SJSA1 (cell line): ENCODE measurements around the gene C1QC. TPM values are rescaled to one million over a fixed set of nuclear protein-coding genes. Genes with fewer than 3 reads are reported as not detected.

Source experiments
- DNase-seq, 2 experiments: peaks; one replicate each; pipeline ENCODE4 v3.0.0-alpha.2; 2015 to 2020; ENCODE audit warnings: low spot score in 2 of 2, low read depth in 1 of 2
- H3K27ac ChIP-seq: fragments of 250-450 bp; sonication (Bioruptor Pico); 2 replicates; pipeline ENCODE4 v1.5.1; 2020; ENCODE audit warnings: mild to moderate bottlenecking, moderate library complexity
- H3K27me3 ChIP-seq: fragments of 250-450 bp; sonication (Bioruptor Pico); replicated peaks from 2 replicates; pipeline ENCODE4 v1.5.1; 2020; ENCODE audit warnings: mild to moderate bottlenecking, moderate library complexity
- H3K36me3 ChIP-seq: fragments of 250-450 bp; sonication (Bioruptor Pico); 2 replicates; pipeline ENCODE4 v1.5.1; 2020; ENCODE audit warnings: mild to moderate bottlenecking
- H3K4me1 ChIP-seq: fragments of 250-450 bp; sonication (Bioruptor Pico); replicated peaks from 2 replicates; pipeline ENCODE4 v1.6.1; 2021; ENCODE audit warnings: mild to moderate bottlenecking
- H3K4me3 ChIP-seq: fragments of 250-450 bp; sonication (Bioruptor Pico); 2 replicates; pipeline ENCODE4 v1.5.1; 2020; ENCODE audit warnings: mild to moderate bottlenecking
- H3K9me3 ChIP-seq: fragments of 250-450 bp; sonication (Bioruptor Pico); replicated peaks from 2 replicates; pipeline ENCODE4 v1.5.1; 2020; ENCODE audit warnings: mild to moderate bottlenecking
- total RNA-seq: library from RNA; depleted of rRNA; stranded (reverse); fragments of >200 nt; shearing (Covaris generic); gene quantifications from 2 replicates; pipeline ENCODE4 v1.2.3, GENCODE V29; 2014; rRNA removed

The C1QC gene
- total RNA-seq, result not detected in 2 replicates

DNA sequence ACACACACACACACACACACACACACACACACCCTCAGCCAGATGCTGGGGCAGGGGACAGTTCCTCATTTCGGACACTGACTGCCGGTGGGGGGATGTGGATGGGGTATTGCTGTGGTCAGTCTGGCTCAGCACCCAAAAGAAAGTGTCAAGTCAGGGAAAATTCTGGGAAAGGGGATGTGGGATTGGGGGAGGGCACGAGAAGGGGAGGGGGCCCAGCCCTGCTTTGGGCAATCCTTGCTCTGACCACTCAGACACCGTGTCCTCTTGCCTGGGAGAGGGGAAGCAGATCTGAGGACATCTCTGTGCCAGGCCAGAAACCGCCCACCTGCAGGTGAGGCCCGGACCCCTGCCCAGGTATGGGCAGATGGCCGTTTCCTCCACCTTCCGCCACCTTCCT is at the start of gene C1QC:
C1QC (plus strand) TSS at position 253 of the 400 bp plus-strand sequence. CDS start 391 bp downstream, outside the sequence.
- no peaks in the 10 kb centered on the region for H3K9me3 ChIP-seq
- H3K4me1 ChIP-seq, result no peaks in the 10 kb centered on the region
- no peaks in the 10 kb centered on the region for H3K36me3 ChIP-seq
- H3K27me3 ChIP-seq, result no peaks in the 10 kb centered on the region; the same call in 1 of the 2 replicates
- no peak for DNase-seq
- no peak within 1 kb of the TSS for H3K27ac ChIP-seq
- H3K4me3 ChIP-seq, result no peak within 1 kb of the TSS

DNA sequence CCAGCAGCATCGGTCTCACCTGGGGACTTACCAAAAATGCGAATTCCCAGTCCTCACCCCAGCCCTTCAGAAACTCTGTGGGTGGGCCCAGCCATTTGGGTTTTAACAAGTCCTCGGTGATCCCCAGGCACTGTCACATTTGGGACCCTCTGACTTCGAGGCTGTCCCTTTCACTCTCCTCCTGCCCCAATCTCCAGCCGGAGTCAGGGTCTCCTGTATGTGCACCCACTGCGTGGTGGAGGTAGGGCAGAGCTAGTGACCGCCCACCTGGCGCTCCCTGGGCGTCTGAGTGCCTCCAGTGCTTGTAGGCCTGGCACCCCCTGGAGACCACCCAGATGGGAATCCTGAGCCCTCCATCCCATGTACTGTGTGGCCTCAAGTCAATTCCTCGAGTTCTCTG is 49.0 kb upstream of the C1QC start:
- no peaks in the 10 kb centered on the region for H3K4me1 ChIP-seq
- H3K27ac ChIP-seq, result no peak overlapping the region
- peaks cover 76% of the 10 kb centered on the region for H3K27me3 ChIP-seq
- no peaks in the 10 kb centered on the region for H3K36me3 ChIP-seq
- no peaks in the 10 kb centered on the region for H3K9me3 ChIP-seq
- H3K4me3 ChIP-seq, result no peak overlapping the region
- no peak for DNase-seq

DNA sequence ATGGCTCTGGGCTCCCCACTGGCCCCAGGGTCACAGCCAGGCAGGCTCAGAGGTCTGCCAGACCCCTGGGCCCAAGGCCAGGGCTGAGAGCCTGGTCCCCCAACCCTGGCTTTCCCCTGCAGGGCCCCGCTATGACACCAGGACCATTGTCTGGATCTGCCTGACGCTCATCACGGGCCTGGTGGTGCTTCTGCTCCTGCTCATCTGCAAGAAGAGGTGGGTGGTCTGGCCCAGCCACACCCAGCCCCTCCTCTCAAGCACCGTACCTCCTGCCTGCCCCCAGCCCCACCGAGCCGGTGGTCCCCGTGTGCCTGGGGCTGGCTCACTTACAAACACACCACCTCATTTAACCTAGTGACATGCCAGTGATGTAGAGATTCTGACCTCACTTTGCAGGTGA is 48.3 kb upstream of the C1QC start:
- Histone ChIP-seq H3K9me3 (no peaks in the 10 kb centered on the region), H3K27ac (no peak overlapping the region), H3K4me1 (no peaks in the 10 kb centered on the region), H3K36me3 (no peaks in the 10 kb centered on the region), H3K4me3 (no peak overlapping the region), H3K27me3 (peaks cover 69% of the 10 kb centered on the region)
- DNase-seq, result no peak

DNA sequence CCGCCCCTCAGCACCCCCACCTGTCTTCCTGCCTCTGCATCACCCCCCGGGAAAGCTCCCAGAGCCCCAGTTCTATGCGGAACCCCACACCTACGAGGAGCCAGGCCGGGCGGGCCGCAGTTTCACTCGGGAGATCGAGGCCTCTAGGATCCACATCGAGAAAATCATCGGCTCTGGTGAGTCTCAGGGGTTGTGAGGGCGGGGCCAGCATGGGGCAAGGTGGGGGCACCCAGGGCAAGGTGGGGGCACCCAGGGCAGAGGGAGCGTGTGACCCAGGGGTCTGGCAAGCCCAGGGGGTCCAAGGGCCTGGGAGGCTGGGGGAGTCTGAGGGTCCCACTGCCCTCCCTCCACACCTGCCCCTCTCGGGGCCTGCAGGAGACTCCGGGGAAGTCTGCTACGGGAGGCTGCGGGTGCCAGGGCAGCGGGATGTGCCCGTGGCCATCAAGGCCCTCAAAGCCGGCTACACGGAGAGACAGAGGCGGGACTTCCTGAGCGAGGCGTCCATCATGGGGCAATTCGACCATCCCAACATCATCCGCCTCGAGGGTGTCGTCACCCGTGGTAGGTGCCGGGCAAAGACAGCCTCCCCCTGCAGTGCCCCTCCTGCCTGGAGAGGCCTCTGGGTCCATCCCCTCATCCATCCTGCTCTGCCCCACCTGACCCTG is 46.0 kb upstream of the C1QC start:
- Histone ChIP-seq H3K27ac (no peak overlapping the region), H3K27me3 (peaks cover 63% of the 10 kb centered on the region), H3K4me1 (no peaks in the 10 kb centered on the region), H3K9me3 (no peaks in the 10 kb centered on the region), H3K36me3 (no peaks in the 10 kb centered on the region), H3K4me3 (no peak overlapping the region)
- DNase-seq, result no peak

DNA sequence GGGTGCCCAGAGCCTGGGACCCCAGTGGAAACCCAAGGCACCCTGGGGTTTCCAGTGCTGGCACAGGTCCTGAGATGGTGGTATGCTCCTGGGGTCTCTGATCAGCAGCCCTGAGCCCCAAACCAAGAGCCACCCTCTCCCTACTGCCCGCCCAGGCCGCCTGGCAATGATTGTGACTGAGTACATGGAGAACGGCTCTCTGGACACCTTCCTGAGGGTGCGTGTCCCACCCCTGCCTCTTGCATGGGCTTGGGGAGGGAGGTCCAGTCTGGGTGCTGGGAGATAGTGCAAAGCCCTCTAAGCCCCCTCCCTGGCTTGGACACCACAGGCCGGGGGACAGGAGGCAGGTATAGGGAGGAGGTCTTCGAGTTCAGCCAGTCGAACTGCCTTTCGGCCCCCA is 45.4 kb upstream of the C1QC start:
- Histone ChIP-seq H3K27me3 (peaks cover 66% of the 10 kb centered on the region), H3K27ac (no peak overlapping the region), H3K9me3 (no peaks in the 10 kb centered on the region), H3K36me3 (no peaks in the 10 kb centered on the region), H3K4me1 (no peaks in the 10 kb centered on the region), H3K4me3 (no peak overlapping the region)
- DNase-seq, result no peak

DNA sequence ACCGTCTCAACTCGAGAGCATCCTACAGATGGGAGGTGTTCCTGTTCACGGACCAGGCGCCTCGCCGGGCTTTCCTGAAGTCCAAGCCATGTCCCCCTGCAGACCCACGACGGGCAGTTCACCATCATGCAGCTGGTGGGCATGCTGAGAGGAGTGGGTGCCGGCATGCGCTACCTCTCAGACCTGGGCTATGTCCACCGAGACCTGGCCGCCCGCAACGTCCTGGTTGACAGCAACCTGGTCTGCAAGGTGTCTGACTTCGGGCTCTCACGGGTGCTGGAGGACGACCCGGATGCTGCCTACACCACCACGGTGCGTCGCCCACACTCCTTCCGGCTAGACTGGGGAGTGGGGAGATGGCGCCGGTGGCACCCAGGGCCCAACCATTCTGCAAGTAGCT is 44.7 kb upstream of the C1QC start:
- Histone ChIP-seq H3K36me3 (no peaks in the 10 kb centered on the region), H3K27me3 (peaks cover 61% of the 10 kb centered on the region), H3K27ac (no peak overlapping the region), H3K9me3 (no peaks in the 10 kb centered on the region), H3K4me1 (no peaks in the 10 kb centered on the region), H3K4me3 (no peak overlapping the region)
- no peak for DNase-seq

DNA sequence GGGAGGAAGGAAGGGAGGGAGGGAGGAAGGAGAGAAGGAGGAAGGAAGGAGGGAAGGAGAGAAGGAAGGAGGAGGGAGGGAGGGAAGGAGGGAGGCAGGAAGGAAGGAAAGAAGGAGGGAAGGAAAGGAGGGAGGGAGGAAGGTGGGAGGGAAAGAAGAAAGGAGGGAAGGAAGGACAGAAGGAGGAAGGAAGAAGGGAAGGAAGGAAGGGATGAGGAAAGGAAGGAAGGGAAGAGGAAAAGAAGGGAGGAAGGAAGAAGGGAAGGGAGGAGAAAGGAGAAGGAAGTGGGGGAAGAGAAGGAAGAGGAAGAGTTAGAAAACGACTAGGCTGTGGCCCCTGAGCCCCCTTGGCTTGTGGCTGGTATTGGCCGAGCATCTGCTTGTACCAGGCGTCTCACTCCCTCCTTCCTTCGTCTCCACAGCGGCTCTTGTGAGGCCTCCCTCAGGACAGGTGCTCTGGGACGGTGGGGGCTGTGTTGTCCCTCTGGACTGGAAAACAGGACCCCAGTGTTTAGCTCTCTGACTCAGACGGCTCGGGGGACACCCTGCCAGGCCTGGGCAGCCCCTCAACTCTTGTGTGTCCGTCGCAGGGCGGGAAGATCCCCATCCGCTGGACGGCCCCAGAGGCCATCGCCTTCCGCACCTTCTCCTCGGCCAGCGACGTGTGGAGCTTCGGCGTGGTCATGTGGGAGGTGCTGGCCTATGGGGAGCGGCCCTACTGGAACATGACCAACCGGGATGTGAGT is 43.2 kb upstream of the C1QC start:
- Histone ChIP-seq H3K27me3 (peaks cover 46% of the 10 kb centered on the region), H3K36me3 (no peaks in the 10 kb centered on the region), H3K4me1 (no peaks in the 10 kb centered on the region), H3K4me3 (no peak overlapping the region), H3K9me3 (no peaks in the 10 kb centered on the region), H3K27ac (no peak overlapping the region)
- DNase-seq, result no peak

DNA sequence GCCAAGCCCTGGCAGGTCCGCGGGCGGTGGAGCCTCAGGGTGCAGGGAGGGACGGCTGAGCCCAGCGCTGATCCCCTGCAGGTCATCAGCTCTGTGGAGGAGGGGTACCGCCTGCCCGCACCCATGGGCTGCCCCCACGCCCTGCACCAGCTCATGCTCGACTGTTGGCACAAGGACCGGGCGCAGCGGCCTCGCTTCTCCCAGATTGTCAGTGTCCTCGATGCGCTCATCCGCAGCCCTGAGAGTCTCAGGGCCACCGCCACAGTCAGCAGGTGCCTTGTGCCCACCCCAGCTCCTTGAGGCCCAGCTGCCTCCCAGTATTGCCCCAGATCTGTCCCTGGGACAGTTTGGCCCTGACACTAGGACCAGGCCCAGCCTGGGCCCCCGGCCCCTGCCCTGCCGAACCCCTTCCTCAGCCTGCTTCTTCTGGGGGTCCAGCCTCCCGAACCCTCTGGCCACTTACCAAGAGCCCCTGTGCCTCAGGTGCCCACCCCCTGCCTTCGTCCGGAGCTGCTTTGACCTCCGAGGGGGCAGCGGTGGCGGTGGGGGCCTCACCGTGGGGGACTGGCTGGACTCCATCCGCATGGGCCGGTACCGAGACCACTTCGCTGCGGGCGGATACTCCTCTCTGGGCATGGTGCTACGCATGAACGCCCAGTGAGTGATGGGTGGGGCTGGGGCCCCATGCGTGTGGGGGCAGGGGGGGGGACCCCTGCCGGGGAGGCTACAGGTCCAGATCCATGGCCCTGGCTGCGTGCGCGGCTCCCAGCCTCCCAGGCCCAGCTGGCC is 42.4 kb upstream of the C1QC start:
- no peaks in the 10 kb centered on the region for H3K9me3 ChIP-seq
- peaks cover 46% of the 10 kb centered on the region for H3K27me3 ChIP-seq
- H3K27ac ChIP-seq, result no peak overlapping the region

DNA sequence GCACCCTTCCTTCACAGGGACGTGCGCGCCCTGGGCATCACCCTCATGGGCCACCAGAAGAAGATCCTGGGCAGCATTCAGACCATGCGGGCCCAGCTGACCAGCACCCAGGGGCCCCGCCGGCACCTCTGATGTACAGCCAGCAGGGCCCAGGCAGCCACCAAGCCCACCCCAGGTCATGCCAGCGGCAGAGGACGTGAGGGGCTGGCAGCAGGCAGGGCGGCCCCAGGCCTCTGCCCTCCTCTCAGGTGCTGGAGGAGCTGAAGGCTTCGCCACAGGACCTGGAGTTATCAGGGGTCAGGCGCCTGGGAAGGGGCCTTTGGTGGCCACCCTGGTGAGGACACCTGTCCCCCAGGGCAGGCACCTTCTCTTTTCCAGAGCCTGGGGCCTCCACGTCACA is 41.8 kb upstream of the C1QC start:
- Histone ChIP-seq H3K27ac (no peak overlapping the region), H3K9me3 (no peaks in the 10 kb centered on the region), H3K36me3 (no peaks in the 10 kb centered on the region), H3K4me3 (no peak overlapping the region), H3K4me1 (no peaks in the 10 kb centered on the region), H3K27me3 (peaks cover 44% of the 10 kb centered on the region)
- no peak for DNase-seq

More for the DNA sequence above, 42.4 kb upstream of the C1QC start:
- no peaks in the 10 kb centered on the region for H3K36me3 ChIP-seq
- DNase-seq, result no peak
- H3K4me1 ChIP-seq, result no peaks in the 10 kb centered on the region
- H3K4me3 ChIP-seq, result no peak overlapping the region

DNA sequence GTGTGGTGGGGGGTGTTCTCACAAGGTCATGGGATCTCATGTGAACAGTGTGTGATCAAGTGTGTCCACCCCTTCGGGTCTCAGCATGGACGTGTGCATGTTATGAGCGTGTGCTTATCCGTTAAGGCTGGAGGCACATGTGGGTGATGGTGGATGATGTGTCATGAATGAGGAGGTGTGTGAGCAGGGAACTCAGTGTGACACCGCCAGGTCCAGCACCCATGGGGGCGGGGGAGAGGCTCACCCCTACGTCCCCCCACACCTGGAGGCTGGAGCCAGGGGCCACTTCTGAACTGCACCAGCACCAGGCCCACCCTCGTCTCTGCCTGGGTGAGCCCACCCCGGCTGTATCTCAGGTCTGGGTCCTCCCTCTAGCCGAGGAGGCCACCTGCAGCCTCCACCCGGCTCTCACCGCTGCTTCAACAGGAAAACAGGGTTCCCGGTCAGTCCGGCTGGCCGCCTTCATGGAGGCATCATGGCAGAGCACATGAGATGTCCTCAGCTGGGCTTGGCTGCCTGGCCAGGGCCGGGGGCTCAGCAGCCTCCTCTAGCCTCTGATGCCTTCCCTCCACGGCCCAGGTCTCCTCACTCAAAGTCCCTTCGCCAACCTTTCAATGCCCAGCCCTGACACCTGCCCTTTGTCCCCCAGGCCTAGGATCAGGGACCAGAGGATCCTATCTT is 41.2 kb upstream of the C1QC start:
- Histone ChIP-seq H3K27me3 (peaks cover 42% of the 10 kb centered on the region), H3K4me3 (no peak overlapping the region), H3K9me3 (no peaks in the 10 kb centered on the region), H3K36me3 (no peaks in the 10 kb centered on the region), H3K4me1 (no peaks in the 10 kb centered on the region), H3K27ac (no peak overlapping the region)
- no peak for DNase-seq

DNA sequence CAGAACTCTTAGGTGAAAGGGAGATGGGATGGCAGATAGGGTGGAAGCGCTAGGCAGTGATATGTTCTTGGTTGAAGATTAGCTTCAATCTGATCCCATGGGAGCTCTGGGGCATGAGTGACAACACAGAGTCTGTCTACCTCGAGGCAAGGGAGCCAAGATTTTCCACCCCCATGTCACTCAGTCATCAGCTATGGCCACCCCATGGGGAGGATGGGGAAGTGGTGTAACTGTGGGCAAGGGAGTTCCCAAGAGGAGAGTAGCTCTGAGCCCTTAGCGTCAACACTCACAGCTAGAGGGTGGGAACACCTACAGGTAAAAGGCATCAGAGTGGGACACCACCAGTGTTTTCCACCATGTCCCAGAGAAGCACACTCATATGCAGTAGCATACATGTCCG is 37.3 kb upstream of the C1QC start:
- Histone ChIP-seq H3K9me3 (no peaks in the 10 kb centered on the region), H3K36me3 (no peaks in the 10 kb centered on the region), H3K27ac (no peak overlapping the region), H3K4me3 (no peak overlapping the region), H3K27me3 (peaks cover 23% of the 10 kb centered on the region), H3K4me1 (no peaks in the 10 kb centered on the region)
- DNase-seq, result no peak

DNA sequence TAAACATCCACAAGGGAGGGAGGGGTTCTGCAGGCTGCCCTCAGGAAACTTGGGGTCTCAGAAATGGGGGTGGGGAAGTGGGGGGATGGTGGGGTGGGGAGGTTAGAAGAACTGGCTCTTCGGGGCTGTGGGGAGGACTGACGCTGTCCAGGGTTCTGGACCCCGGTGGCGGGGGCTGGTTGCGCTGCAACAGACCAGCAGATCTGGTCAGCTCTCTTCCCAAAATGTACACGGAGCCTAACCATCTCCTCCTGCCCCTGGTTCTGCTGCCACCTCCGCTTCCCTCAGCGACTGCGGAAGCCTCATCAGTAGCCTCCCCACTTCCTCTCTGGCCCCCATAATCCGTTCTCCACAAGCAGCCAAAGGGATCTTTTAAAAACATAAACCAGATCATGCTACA is 36.3 kb upstream of the C1QC start:
- Histone ChIP-seq H3K27me3 (peaks cover 19% of the 10 kb centered on the region), H3K27ac (no peak overlapping the region), H3K4me3 (no peak overlapping the region), H3K4me1 (no peaks in the 10 kb centered on the region), H3K9me3 (no peaks in the 10 kb centered on the region), H3K36me3 (no peaks in the 10 kb centered on the region)
- DNase-seq, result no peak

DNA sequence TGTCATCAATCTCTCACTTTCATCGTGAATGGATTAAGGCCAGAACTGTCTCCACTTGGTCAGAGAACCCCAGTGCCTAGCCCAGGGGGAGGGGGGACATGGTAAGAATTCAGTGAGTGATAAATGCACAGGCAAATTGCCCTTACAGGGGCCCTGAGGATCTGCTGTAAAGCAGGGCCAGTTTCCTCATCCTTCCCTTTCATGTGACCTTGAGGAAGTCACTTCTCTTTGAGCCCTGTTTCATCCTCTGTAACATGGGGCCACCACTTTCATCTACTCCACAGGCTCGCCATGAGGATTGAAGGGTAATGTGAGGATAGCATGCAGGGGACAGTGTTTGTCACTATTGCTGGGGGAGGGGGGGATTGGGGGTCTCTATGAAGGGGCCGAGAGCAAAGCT is 35.1 kb upstream of the C1QC start:
- Histone ChIP-seq H3K4me3 (no peak overlapping the region), H3K27ac (no peak overlapping the region), H3K36me3 (no peaks in the 10 kb centered on the region), H3K9me3 (no peaks in the 10 kb centered on the region), H3K27me3 (peaks cover 12% of the 10 kb centered on the region), H3K4me1 (no peaks in the 10 kb centered on the region)
- DNase-seq, result no peak
